ENCODE results near the gene WWOX.

Gene WWOX

GRCh38 chr16:78743556-78743955, 644.1 kb downstream of the WWOX start:
- Histone ChIP-seq H4K20me1 (ENCODE audit: insufficient read depth, low read length) (peaks cover 95% of the 10 kb centered on the region), H3K27ac (ENCODE audit: low read length) (peak overlapping the region; percentile 78; the same call in 1 of the 2 replicates), H3K9me2 (replicated peaks; ENCODE audit: insufficient read depth, low read length) (no peaks in the 10 kb centered on the region), H3K36me3 (replicated peaks; ENCODE audit: insufficient read depth, low read length) (no peaks in the 10 kb centered on the region), H3K9ac (ENCODE audit: low read length) (no peak overlapping the region; the same call in 1 of the 2 replicates), H3K27me3 (replicated peaks; ENCODE audit: insufficient read depth, low read length) (no peaks in the 10 kb centered on the region), H3K4me2 (ENCODE audit: low read depth, low read length) (peak overlapping the region; percentile 28), H2AFZ (ENCODE audit: low read length) (no peak overlapping the region), H3K4me1 (ENCODE audit: low read length) (peaks cover 71% of the 10 kb centered on the region), H3K4me3 (ENCODE audit: low read length) (no peak overlapping the region), H3K9me3 (replicated peaks; ENCODE audit: insufficient read depth, low read length) (no peaks in the 10 kb centered on the region), H3F3A (ENCODE audit: insufficient read depth, low read length) (peaks cover 92% of the 10 kb centered on the region), H3K79me2 (ENCODE audit: low read length) (peaks cover 100% of the 10 kb centered on the region)
- DNase-seq: no peak
- TF ChIP-seq EZH2 (optimal IDR thresholded peaks at IDR 0.05; ENCODE audit: low read depth, low read length) (no peak), EZH2phosphoT487 (IDR thresholded peaks at IDR 0.05; ENCODE audit: low read length) (no peak), CTCF (IDR thresholded peaks at IDR 0.05; ENCODE audit: low read length) (no peak)

- DNase-seq: no peak
- no peaks in the 10 kb centered on the region for H3K36me3 ChIP-seq (replicated peaks; ENCODE audit: insufficient read depth, low read length)
- no peak overlapping the region for H2AFZ ChIP-seq (ENCODE audit: low read length)
- peaks cover 95% of the 10 kb centered on the region for H4K20me1 ChIP-seq (ENCODE audit: insufficient read depth, low read length)
- TF ChIP-seq CTCF (IDR thresholded peaks at IDR 0.05; ENCODE audit: low read length): no peak
- TF ChIP-seq EZH2phosphoT487 (IDR thresholded peaks at IDR 0.05; ENCODE audit: low read length): no peak
- TF ChIP-seq EZH2 (optimal IDR thresholded peaks at IDR 0.05; ENCODE audit: low read depth, low read length): no peak
- H3K9me2 ChIP-seq (replicated peaks; ENCODE audit: insufficient read depth, low read length): no peaks in the 10 kb centered on the region
- H3K4me1 ChIP-seq (ENCODE audit: low read length): peaks cover 71% of the 10 kb centered on the region
- H3K27me3 ChIP-seq (replicated peaks; ENCODE audit: insufficient read depth, low read length): no peaks in the 10 kb centered on the region
- H3K4me3 ChIP-seq (ENCODE audit: low read length): no peak overlapping the region
- no peaks in the 10 kb centered on the region for H3K9me3 ChIP-seq (replicated peaks; ENCODE audit: insufficient read depth, low read length)
- peak overlapping the region; percentile 28 for H3K4me2 ChIP-seq (ENCODE audit: low read depth, low read length)
- H3K79me2 ChIP-seq (ENCODE audit: low read length): peaks cover 100% of the 10 kb centered on the region
- peak overlapping the region; percentile 78; the same call in 1 of the 2 replicates for H3K27ac ChIP-seq (ENCODE audit: low read length)
- no peak overlapping the region; the same call in 1 of the 2 replicates for H3K9ac ChIP-seq (ENCODE audit: low read length)
- peaks cover 92% of the 10 kb centered on the region for H3F3A ChIP-seq (ENCODE audit: insufficient read depth, low read length)
Observed at GRCh38 chr16:78744099-78744498, 644.6 kb downstream of the WWOX start.

GRCh38 chr16:78744796-78745107, 645.3 kb downstream of the WWOX start:
- no peak overlapping the region for H2AFZ ChIP-seq (ENCODE audit: low read length)

More at GRCh38 chr16:78744796-78745107, 645.3 kb downstream of the WWOX start:
- H4K20me1 ChIP-seq (ENCODE audit: insufficient read depth, low read length): peaks cover 95% of the 10 kb centered on the region
- H3K9me2 ChIP-seq (replicated peaks; ENCODE audit: insufficient read depth, low read length): no peaks in the 10 kb centered on the region
- no peak for DNase-seq
- peak overlapping the region; percentile 78; the same call in 1 of the 2 replicates for H3K27ac ChIP-seq (ENCODE audit: low read length)
- H3K9ac ChIP-seq (ENCODE audit: low read length): peak overlapping the region; percentile 13; the same call in 1 of the 2 replicates
- no peak overlapping the region for H3K4me3 ChIP-seq (ENCODE audit: low read length)
- H3K79me2 ChIP-seq (ENCODE audit: low read length): peaks cover 100% of the 10 kb centered on the region
- no peaks in the 10 kb centered on the region for H3K36me3 ChIP-seq (replicated peaks; ENCODE audit: insufficient read depth, low read length)
- peaks cover 72% of the 10 kb centered on the region for H3K4me1 ChIP-seq (ENCODE audit: low read length)
- peaks cover 93% of the 10 kb centered on the region for H3F3A ChIP-seq (ENCODE audit: insufficient read depth, low read length)
- H3K27me3 ChIP-seq (replicated peaks; ENCODE audit: insufficient read depth, low read length): no peaks in the 10 kb centered on the region
- H3K9me3 ChIP-seq (replicated peaks; ENCODE audit: insufficient read depth, low read length): no peaks in the 10 kb centered on the region
- peak overlapping the region; percentile 34 for H3K4me2 ChIP-seq (ENCODE audit: low read depth, low read length)
- TF ChIP-seq EZH2 (optimal IDR thresholded peaks at IDR 0.05; ENCODE audit: low read depth, low read length): no peak
- TF ChIP-seq EZH2phosphoT487 (IDR thresholded peaks at IDR 0.05; ENCODE audit: low read length): no peak
- no peak for TF ChIP-seq CTCF (IDR thresholded peaks at IDR 0.05; ENCODE audit: low read length)

Measured in MM.1S (cell line).